Transverse colon (tissue), 4 donors: ENCODE results near the gene AHI1. TPM values are rescaled to one million over a fixed set of nuclear protein-coding genes. Genes with fewer than 3 reads are reported as not detected.

Experiments
- DNase-seq: peaks from one replicate; pipeline ENCODE4 v3.0.0-alpha.2; 2019
- H3K27ac ChIP-seq, 4 donors: fragments of 200-600 bp; sonication (generic); 2 replicates each; pipeline ENCODE4 v1.5.1; 2016 to 2018; ENCODE audit warnings: inconsistent platforms in 4 of 4
- H3K27me3 ChIP-seq: fragments of 200-600 bp; sonication (generic); 2 replicates; pipeline ENCODE4 v1.5.1; 2017; ENCODE audit warnings: inconsistent platforms
- H3K36me3 ChIP-seq, 4 donors: fragments of 200-600 bp; sonication (generic); 2 replicates each; pipeline ENCODE4 v1.5.1; 2017 to 2019; ENCODE audit warnings: inconsistent platforms in 4 of 4
- H3K4me1 ChIP-seq, 4 donors: fragments of 200-600 bp; sonication (generic); 2 replicates each; pipeline ENCODE4 v1.5.1; 2017 to 2020; ENCODE audit warnings: inconsistent platforms in 4 of 4
- H3K4me3 ChIP-seq, 4 donors: fragments of 200-600 bp; sonication (generic); 1 replicate in 1 of 4; 2 replicates in 3 of 4; pipeline versions ENCODE4 v1.5.1 to v1.6.1; 2017 to 2019; ENCODE audit warnings: inconsistent platforms in 4 of 4
- H3K9me3 ChIP-seq, 2 donors: fragments of 200-600 bp; sonication (generic); 2 replicates each; pipeline ENCODE4 v1.5.1; 2017 to 2019; ENCODE audit warnings: inconsistent platforms in 2 of 2
- EP300 ChIP-seq: sonication (generic); formaldehyde crosslinking; IDR thresholded peaks from one replicate; pipeline ENCODE4 v1.6.1; 2017; ENCODE audit warnings: antibody characterized with exemption, low read depth
- POLR2A ChIP-seq: fragments of 450-650 bp; IDR thresholded peaks from one replicate; pipeline ENCODE4 v1.6.1; 2016; ENCODE audit warnings: antibody characterized with exemption, mild to moderate bottlenecking, moderate library complexity
- POLR2AphosphoS5 ChIP-seq, 3 donors: sonication (generic); formaldehyde crosslinking; IDR thresholded peaks; one replicate each; pipeline ENCODE4 v1.6.1; 2016; ENCODE audit warnings: antibody characterized with exemption in 3 of 3
- WGBS, 2 donors: methylation state at CpG; one replicate each; pipeline ENCODE4 v1.1.5; 2018; ENCODE audit warnings: low coverage in 1 of 2; 5-methylcytosine and 5-hydroxymethylcytosine counted together
- in situ Hi-C, 4 donors: fragments of 200-750 bp; cut with MboI; loops; one replicate each; pipeline versions ENCODE4 v1.15.0 to v1.15.1; 2017; ENCODE audit warnings: low sequenced_read_pairs in 3 of 4, low pct_ligation_motif_present in 1 of 4, low pct_unique_long_range_greater_than_20kb in 1 of 4
- intact Hi-C: fragments of 100-400 bp; cut with DNase I; formaldehyde crosslinking; loops from one replicate; pipeline ENCODE4 v1.15.1; 2023; ENCODE audit warnings: low total_unique reads
- total RNA-seq, 4 donors: library from RNA; depleted of rRNA; stranded (reverse); fragments of >200 nt; gene quantifications; one replicate each; pipeline ENCODE4 v1.1.0, GENCODE V29; 2016
- TF ChIP-seq, protein P1 (sequence below), 5 experiments: fragments of 200-600 bp in 3 of 5; fragments of 450-650 bp in 2 of 5; sonication (generic) in 3 of 5; IDR thresholded peaks; 1 replicate in 2 of 5; 2 replicates in 3 of 5; pipeline ENCODE4 v1.5.1; 2016 to 2017; ENCODE audit warnings: antibody characterized with exemption in 5 of 5, inconsistent platforms in 3 of 5, mild to moderate bottlenecking in 2 of 5, moderate library complexity in 1 of 5

The AHI1 gene
- total RNA-seq, 4 donors from 2014 or later: 16.2 to 119 (median 34.2) TPM

DNA sequence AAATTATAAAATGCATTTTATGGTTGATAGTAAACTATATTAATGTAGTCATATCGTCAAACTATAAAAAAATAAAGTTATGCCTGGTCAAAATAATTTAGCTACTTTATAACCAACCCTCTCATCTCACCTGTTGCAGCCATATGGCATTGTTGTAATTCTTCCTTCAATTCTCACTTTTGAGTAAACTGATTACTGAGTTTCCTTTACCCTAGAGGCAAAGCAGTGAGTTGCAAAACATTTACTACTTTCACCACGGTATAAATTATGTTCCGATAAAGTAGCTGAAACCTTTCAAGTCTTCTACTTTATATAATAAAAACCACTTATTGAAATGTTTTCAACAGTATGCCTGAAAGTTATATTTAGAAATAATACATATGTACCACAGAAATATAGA is 113.8 kb downstream of the AHI1 start:
- TF ChIP-seq EP300 (no peak), POLR2AphosphoS5 (IDR thresholded peaks at IDR 0.05) (no peak), POLR2A (no peak)
- TF ChIP-seq, protein P1, sequence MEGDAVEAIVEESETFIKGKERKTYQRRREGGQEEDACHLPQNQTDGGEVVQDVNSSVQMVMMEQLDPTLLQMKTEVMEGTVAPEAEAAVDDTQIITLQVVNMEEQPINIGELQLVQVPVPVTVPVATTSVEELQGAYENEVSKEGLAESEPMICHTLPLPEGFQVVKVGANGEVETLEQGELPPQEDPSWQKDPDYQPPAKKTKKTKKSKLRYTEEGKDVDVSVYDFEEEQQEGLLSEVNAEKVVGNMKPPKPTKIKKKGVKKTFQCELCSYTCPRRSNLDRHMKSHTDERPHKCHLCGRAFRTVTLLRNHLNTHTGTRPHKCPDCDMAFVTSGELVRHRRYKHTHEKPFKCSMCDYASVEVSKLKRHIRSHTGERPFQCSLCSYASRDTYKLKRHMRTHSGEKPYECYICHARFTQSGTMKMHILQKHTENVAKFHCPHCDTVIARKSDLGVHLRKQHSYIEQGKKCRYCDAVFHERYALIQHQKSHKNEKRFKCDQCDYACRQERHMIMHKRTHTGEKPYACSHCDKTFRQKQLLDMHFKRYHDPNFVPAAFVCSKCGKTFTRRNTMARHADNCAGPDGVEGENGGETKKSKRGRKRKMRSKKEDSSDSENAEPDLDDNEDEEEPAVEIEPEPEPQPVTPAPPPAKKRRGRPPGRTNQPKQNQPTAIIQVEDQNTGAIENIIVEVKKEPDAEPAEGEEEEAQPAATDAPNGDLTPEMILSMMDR (IDR thresholded peaks at IDR 0.05): no peak
- no peaks in the 10 kb centered on the region for H3K4me1 ChIP-seq
- DNase-seq: no peak
- no peak overlapping the region for H3K27ac ChIP-seq
- H3K9me3 ChIP-seq: no peaks in the 10 kb centered on the region
- intact Hi-C loops (no loop called here), in situ Hi-C loops (no loop called here)
- H3K36me3 ChIP-seq: no peaks in the 10 kb centered on the region
- no peaks in the 10 kb centered on the region for H3K27me3 ChIP-seq
- 74% methylated on average over 3 of the region's 3 CpGs for WGBS, 2 donors
- no peak overlapping the region for H3K4me3 ChIP-seq

DNA sequence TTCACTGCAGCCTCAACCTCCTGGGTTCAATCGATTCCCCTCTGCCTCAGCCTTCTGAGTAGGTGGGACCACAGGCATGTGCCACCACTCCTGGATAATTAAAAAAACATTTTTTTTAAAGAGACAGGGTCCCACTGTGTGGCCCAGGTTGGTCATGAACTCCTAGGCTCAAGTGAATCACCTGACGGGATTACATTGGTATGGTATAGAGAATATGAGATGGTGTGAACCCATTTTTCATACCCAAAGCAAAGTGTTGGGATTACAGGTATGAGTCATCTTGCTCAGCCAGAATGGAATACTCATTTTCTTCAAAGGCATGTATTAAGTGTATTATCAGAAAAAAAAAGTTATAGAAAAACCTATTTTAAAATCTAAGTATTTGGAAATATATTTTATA is 114.2 kb downstream of the AHI1 start:
- in situ Hi-C loops (no loop called here), intact Hi-C loops (no loop called here)
- Histone ChIP-seq H3K27me3 (no peaks in the 10 kb centered on the region), H3K36me3 (no peaks in the 10 kb centered on the region), H3K4me3 (no peak overlapping the region), H3K27ac (no peak overlapping the region), H3K9me3 (no peaks in the 10 kb centered on the region), H3K4me1 (no peaks in the 10 kb centered on the region)
- no peak for TF ChIP-seq POLR2A
- no peak for TF ChIP-seq EP300
- TF ChIP-seq, protein P1 (IDR thresholded peaks at IDR 0.05): no peak
- no peak for TF ChIP-seq POLR2AphosphoS5 (IDR thresholded peaks at IDR 0.05)
- no peak for DNase-seq
- 78 to 100% methylated on average over 1 to 2 of the region's 2 CpGs for WGBS, 2 donors

DNA sequence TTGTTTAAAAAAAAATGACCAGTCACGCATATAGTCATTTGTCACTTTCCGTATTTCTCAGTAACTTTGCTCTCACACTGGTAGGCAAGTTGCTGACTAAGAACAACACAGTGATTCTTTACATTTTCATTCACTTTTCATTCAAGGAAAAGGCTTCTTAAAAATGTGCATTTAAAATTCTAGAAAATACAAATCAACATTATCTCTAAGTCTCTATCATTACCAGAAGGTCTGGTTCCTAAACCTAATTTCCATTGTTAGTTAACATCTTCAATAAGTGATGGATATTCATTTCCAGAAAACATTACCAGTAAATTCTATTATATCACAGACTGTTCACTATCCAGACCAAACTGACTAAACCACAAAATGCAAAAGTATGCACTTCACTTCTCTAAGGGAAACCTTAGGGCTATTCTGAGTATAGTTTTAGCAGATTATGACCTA is 115.3 kb downstream of the AHI1 start:
- in situ Hi-C loops: no loop called here
- no peak for DNase-seq

DNA sequence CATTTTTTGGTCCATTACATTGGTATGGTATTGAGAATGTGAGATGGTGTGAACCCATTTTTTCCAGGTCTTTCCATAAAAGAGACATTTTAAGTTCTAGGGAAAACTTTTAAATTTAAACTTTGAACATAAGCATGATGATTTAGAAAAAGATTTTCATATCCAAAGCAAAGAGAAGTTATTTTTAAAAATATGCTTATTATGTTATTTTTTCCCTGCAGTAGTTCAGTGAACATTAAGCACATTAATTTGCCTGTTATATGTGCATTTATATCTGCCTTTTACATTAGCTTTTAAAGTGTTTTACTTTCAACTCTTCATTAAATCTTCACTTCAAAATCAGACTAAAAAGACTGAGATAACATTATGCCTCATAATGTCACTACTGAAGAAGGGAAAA is 116.7 kb downstream of the AHI1 start:
- H3K4me3 ChIP-seq: no peak overlapping the region
- in situ Hi-C loops: no loop called here
- no peak overlapping the region for H3K27ac ChIP-seq
- no peaks in the 10 kb centered on the region for H3K27me3 ChIP-seq
- H3K36me3 ChIP-seq: no peaks in the 10 kb centered on the region
- intact Hi-C loops: no loop called here
- TF ChIP-seq, protein P1 (IDR thresholded peaks at IDR 0.05): no peak
- TF ChIP-seq POLR2A (no peak), POLR2AphosphoS5 (IDR thresholded peaks at IDR 0.05) (no peak), EP300 (no peak)
- no peak for DNase-seq
- no peaks in the 10 kb centered on the region for H3K9me3 ChIP-seq
- H3K4me1 ChIP-seq: no peaks in the 10 kb centered on the region

More for the DNA sequence above, 115.3 kb downstream of the AHI1 start:
- Histone ChIP-seq H3K27ac (no peak overlapping the region), H3K4me1 (no peaks in the 10 kb centered on the region), H3K27me3 (no peaks in the 10 kb centered on the region), H3K4me3 (no peak overlapping the region), H3K9me3 (no peaks in the 10 kb centered on the region), H3K36me3 (no peaks in the 10 kb centered on the region)
- intact Hi-C loops: no loop called here
- WGBS, 2 donors: 41 to 43% methylated on average over 2 of the region's 2 CpGs
- TF ChIP-seq POLR2A: no peak
- no peak for TF ChIP-seq EP300
- TF ChIP-seq POLR2AphosphoS5 (IDR thresholded peaks at IDR 0.05): no peak
- TF ChIP-seq, protein P1 (IDR thresholded peaks at IDR 0.05): no peak
